HG02763 (cell line): ENCODE data around the gene MDP1.
"Not testable (repeated sequence)": the region's sequence is repeated elsewhere in the genome, so short reads cannot be mapped to it uniquely, and the experiment has no call there.

Source experiments
- ATAC-seq: cut with Tn5 transposase; IDR thresholded peaks from one replicate; pipeline ENCODE4 v1.9.1; 2021; ENCODE audit warnings: mild to moderate bottlenecking, moderate library complexity; ENCODE audit not compliant: unreplicated experiment

Gene MDP1

DNA sequence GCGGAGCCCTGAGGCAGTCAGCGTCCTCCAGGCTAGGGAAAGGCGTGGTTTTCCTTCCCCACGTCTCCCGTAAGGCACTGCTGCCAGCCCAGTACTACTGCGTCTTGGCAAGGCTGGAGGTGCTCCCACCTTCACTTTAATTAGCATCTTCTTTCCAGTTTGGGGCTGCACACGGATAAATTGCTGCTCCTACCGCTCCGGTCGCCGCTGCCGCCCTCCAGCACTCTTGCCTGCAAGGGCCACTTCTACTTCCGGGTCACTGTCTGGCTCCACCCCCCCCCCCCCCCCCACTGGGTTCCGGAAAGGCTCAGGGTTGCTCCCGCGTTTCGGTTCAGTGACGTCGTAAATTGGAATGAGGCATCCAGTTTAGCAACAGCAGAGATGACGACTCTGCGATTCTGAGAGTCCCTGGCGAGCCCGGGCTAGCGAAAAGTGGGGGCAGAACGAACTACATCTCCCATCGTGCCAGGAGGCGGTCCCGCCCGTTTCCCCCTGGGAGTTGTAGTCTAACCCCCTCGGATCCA is 16.3 kb upstream of the MDP1 start, which contains the start of gene NEDD8:
TSS of gene NEDD8 (minus strand) at position 247 of the 524 bp plus-strand sequence. CDS start at position 147, 100 bp downstream.
- ATAC-seq, result peak; percentile 67

DNA sequence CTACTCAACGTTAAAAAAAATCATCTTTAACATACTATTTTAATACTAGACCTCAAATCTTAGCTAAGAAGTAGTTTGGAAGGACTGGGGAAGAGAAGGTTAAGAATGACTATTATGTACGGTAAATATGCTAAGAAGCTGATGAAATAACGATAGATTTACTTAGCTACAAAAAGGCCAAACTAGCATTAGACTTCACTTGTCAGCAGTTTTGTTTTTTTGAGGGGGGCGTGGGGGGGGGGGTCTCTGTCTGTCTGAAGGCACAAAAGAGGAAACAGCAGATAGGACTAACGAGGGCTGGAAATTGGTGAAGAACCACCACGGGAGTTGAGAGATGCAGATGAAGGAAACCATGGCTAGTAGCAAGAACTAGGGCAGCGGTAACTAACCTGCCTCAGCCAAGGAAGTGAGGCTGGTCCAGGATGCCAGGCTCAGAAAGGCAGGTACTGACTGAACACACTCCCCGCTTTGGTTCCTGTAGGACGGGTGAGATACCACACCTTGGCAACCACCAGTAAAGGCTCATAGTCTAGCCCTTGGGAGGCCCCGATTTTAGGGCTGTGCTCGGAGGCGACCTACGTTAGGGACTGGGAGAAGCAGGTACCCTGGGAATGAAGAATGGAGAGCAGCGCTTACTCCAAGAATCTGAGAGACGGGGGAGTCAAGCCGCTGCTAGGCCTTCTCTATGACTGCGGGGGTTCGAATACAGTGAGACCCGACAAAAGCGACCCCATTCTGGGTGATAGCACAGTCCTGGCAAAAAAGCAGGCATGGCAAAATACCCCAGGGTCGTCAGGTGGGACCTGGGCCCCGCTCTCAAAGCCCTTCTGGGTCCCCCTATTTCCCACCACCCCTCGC is 15.6 kb upstream of the MDP1 start:
- peak; percentile 16 for ATAC-seq

DNA sequence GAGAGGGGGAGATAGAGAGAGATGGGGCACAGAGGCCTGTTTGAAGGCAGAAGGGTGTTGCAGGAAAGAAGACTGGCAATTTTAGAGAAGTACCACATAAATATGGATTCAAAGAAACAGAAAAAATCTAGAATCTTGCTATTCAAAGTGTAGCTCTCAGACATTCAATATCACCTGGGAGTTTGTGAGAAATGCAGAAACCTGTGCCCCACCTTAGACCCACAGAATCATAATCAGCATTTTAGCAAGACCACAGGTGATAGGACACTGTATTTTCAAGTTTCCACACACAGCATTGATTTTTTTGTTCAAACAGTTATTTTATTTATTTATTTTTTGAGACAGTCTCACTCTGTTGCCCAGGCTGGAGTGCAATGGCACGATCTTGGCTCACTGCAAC is 13.0 kb upstream of the MDP1 start:
- ATAC-seq, result no peak

DNA sequence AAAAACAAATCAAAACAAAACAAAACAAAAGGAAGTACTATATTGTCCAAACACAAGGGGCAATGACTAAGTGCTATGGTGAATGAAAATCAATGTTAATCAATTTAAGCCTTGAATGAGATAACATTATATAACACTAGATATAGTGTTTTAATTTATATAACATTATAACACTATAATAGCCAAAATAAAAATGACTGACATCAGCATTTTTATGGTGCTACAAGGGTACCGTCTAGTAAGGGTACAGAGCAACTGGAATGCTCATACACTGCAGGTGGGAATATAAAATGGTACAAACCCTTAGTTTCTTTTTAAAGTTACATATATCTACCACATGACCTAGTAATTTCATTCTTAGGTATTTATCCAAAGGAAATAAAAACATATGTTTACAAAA is 10.6 kb upstream of the MDP1 start:
- no peak for ATAC-seq

DNA sequence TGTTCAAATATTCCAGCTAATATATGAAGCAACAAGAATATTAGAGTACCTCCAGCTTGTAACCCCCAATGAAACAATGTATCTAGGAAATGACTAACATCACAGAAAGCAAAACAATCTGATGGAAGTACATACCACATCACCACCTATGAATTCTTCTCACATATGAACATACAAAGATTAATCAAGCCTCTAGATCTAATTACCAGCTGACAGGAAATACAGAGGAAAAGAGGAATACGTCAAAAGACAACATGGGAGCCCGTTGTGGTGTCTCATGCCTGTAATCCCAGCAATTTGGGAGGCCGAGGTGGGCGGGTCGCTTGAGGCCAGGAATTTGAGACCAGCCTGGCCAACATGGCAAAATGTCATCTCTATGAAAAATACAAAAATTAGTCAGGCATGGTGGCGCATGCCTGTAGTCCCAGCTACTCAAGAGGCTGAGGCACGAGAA is 8.8 kb upstream of the MDP1 start:
- ATAC-seq, result no peak

DNA sequence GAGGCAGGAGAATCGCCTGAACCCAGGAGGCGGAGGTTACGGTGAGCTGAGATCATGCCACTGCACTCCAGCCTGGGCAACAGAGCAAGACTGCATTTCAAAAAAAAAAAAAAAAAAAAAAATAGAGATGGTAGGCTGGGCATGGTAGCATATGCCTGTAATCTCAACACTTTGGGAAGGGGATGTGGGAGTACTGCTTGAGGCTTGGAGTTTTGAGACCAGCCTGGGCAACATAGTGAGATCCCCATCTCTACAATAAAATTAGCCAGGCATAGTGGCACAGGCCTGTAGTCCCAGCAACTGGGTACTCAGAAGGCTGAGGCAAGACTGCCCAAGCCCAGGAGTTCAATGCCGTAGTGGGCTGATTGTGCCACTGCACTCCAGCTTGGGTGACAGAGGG is 7.1 kb upstream of the MDP1 start:
- not testable (repeated sequence) for ATAC-seq

DNA sequence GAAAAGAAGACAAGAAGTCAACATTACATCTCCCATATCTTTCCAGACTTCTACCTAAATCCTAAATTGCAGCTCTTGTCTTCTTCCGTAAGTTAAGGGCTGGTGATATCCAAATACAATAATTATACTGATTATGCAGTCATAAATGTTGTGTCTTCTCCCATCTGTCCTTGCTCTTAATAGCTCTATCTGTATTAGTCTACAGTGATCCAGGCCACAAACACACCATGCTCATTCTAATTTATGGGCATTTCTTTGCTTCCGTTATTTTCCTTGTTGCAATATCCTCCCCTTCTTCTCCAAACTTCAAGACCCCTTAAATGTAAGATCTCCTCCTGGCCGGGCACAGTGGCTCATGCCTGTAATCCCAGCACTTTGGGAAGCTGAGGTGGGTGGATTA is 3.7 kb upstream of the MDP1 start:
- no peak for ATAC-seq

DNA sequence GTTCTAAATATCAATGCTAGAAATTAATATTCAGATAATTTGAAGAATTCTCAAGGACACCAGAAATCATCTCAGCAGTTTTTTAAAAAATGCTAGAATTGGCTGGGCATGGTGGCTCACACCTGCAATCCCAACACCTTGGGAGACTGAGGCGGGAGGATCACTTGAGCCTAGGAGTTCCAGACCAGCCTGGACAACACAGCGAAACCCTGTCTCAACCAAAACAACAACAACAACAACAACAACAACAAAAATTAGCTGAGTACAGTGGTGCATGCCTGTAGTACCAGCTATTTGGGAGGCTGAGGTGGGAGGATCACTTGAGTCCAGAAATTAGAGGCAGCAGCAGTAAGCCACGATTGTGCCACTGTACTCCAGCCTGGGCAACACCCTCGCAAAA is 3.2 kb upstream of the MDP1 start:
- ATAC-seq, result no peak

DNA sequence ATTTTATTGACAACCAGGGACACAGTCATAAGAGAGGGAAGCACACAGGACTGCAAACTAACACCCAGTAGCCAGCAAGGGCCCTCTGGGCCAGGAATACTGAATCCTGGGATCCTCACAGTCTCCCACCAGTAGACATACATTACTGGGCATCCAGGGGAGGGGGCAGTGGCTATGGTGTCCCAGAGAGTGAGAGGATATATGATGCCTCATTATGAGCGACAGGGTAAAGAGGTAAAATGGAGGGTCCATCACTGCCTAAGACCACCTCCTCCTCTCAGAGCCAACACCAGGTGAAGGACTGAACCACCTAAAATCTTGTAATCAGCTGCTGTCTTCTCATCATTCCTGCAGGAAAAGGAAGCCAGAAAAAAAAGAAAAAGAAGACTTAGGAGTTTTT is 1.0 kb upstream of the MDP1 start:
- not testable (repeated sequence) for ATAC-seq

DNA sequence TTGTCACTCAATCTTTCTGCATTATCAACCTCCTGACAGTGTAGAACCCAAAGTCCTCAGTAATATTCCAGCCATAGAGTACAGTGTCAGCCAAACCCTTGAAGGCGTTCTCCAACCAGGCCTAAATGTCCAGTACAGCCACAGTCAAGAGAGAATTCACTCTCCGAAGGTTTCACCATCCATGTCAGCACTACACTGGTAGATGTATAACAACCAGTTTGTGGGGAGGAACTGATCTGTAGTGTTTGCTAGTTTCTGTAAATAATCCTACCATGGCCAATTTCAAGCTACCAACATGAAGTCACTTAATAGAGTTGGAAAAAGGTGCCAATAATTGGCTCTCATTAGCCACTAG is 456 bp upstream of the MDP1 start:
- no peak for ATAC-seq

DNA sequence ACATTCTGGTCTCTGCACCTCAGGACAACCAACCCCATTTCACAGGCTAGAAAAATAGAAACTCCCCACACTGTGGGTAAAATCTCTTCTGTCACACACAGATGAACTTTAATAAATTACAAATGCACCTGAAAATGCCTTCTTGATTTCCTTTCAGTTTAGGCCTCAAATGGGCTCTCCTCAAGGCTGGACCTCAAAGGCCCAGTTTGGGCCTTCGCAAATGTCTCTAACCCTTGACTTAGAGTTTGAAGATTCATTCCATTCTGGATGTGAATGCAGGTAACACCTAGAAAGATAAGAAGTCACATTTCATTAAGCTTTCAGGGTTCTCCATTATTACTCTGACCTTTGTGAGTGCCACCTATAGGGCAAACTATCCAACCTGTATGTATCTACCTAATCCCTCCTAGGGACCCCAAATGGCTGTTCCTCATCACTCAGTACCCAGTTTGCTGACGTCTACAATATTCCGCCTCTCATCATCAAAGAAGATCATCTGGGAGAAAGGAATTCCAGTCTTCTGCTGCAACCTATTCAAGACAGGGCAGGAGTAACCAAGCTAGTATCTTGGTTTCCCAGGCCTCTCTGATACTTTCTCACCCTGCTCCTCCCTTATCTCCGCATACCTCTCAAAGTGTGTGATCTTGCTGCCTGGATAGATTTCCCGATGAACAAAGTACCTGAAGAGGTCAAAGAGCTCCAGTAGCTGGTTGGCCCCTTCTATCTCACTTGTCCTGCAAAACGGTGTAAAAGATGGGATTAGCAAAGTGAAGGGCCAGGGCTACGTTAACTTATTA is 1.8 kb downstream of the MDP1 start:
- ATAC-seq, result no peak

DNA sequence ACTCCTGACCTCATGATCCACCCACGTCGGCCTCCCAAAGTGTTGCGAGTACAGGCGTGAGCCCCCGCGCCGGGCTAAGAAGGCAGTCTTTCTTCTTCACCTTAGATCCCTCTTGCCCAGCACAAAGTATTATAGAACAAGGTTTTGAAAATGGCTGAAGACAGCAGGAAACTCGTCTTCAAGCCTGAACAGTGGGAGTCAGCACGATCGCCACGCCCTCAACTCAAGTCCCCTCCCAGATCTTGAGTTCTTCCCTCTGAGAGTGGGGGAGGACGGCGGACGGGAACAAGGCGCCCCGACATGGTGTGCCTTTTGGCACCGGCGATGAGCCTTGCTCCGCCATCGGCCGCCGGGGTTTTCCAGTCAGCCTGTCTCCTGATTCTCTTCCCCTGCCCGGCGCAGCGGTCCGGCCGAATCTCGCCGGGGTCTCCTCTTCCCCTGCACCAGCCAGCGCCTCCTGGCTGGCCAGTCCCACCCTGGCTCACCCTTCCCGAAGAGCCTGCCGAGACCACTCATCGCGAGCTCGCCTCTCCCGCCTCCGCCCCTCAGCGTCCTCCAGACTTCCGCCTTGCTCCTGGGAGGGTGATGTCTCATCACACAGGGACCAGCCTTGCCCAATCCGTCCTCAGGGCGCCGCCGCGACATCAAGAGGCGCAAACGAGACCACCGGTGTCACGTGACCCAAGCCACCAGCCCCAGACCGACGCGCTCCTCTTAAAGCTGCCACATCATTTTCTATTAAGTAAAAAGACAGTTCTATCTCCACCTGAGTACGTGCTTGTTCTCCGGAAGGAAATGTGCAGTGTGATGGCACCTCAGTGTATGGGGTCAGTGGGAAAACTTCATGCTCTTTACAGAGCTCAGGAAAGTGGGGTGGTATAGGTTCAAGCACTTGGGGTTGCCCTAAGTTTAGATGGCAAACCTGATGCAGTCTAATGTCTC is 2.7 kb downstream of the MDP1 start, which contains the start of gene CHMP4A:
TSS of gene CHMP4A (minus strand) at position 565 of the 942 bp plus-strand sequence. CDS start at position 516, 49 bp downstream.
- ATAC-seq, result peak; percentile 79

DNA sequence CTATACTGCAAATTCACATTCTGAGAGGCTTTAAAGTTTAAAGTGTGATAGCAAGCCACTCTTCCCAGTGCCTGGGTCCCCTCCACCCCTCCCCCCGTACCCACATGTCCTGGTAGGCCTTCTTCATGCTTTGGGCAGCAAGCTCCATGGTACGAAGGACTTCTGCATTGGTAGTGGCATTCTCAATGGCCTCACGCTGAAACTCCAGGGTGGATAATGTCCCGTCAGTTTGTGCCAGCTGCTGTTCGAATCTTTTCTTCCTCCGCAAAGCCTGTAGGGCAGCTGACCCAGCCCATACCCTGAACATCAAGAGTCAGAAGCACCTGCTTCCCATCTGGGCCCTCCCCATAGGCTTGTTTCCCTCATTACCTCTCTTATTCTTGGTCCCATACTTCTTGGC is 4.6 kb downstream of the MDP1 start:
- no peak for ATAC-seq

DNA sequence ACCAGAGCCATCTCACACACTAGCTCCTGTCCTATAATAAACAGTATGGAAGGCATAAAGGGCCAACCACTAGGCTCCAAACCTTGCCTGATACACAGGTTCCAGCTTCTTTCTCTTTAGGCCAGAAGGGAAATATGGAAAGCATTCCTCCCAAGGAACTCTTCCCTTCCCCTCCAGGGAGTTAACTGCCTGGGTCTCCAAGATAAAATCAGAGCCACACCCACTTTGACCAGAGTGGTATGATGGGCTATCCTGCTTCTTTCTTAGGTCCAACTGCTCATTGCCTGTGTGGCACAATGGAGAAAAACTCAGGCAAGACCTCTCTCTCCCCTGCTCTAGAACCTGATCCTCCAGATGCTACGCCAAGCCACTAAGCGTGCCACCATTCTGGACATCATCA is 8.2 kb downstream of the MDP1 start:
- ATAC-seq, result no peak

DNA sequence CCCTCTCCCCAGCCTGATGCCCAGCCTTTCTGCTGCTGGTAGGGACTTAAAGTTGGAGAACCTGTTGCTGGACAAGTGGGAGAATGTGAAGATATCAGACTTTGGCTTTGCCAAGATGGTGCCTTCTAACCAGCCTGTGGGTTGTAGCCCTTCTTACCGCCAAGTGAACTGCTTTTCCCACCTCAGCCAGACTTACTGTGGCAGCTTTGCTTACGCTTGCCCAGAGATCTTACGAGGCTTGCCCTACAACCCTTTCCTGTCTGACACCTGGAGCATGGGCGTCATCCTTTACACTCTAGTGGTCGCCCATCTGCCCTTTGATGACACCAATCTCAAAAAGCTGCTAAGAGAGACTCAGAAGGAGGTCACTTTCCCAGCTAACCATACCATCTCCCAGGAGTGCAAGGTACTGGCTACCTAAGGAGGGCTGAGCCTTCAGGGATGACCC is 8.7 kb downstream of the MDP1 start:
- no peak for ATAC-seq

DNA sequence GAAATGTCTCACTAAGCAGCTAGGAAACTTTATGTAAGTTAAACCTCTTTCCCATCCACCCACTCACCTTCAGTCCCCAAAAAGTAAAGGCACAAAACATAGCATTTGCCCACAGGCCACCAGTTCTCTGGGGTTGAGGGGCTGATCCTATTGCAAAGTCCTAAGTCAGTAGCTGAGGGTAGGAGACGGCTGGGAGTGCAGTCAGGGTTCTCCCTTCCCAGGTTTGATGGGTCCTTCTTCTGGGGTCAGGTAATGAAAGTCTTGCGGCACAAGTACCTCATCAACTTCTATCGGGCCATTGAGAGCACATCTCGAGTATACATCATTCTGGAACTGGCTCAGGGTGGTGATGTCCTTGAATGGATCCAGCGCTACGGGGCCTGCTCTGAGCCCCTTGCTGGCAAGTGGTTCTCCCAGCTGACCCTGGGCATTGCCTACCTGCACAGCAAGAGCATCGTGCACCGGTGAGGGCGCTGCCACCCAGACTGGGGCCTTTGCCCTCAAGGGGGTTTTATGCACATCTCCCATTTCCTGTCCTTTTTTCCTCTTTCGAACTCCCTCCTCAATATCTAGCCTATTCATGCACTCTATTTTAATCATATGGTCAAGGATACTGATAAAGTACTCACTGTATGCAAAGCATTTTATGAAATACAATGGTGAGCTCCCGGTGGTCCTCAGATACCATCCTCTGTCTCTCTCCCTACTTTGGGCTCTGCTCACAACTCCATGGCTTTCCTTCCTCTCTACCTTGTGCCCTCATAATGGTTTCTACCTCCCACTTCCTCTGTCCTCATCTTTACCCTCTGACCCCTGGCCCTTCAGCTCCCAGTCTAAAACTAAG is 9.4 kb downstream of the MDP1 start:
- no peak for ATAC-seq

DNA sequence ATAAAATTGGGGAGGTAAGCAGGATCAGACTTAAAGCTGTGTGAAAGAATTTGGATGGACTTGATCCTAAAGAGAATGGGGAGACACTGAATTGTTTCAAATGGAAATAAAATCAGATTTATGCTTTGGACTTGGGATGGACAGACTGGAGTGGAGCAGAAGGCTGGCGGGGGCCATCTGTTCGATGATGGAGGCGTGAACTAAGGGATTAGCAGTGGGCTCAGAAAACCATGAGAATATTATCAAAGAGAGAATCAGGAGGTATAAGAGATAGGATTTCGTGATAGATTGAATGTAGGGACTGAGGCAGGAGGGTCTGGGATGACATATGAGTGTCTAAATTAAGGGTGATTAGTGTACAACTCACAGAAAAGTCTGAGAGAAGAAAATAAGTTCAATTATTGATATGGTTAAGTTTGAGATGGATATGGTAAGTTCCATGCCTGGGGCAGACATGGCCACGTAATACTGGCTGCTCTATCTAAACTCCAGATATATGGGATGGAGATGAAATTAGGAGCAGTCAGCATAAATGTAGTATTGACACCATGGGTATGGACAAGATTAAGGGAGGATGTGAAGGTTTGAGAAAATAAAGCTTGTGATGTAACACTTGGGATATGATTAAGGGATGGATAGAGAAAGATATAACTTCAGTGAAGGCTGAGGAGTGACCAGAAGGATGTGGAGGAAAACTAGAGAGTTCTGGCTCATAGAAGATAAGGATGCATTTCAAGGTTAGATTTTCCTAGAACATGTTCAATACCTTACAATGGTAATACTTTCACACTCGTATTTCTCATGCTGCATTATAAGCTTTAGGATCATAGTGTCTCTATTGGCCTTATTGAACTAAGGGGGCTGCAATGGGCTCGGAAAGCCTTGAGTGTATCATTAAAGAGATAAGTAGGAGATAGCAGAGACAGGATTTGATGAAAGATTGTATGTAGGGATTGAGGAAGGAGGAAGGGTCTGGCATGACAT is 11.4 kb downstream of the MDP1 start:
- no peak for ATAC-seq

DNA sequence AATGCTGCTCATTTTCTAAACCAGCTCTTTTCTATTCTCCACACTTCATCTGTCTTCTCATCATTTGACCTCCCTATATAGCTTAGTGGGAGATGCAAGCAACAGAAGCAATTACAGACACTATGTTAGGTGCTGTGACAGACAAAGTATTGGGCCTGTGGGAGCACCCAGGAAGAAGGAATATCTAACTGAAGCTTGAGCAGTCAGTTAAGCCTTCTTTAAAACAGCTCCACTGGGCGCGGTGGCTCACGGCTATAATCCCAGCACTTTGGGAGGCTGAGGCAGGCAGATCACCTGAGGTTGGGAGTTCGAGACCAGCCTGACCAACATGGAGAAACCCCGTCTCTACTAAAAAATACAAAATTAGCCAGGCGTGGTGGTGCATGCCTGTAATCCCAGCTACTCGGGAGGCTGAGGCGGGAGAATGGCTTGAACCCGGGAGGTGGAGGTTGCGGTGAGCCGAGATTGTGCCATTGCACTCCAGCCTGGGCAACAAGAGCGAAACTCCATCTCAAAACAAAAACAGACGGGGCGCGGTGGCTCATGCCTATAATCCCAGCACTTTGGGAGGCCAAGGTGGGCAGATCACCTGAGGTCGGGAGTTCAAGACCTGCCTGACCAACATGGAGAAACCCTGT is 12.5 kb downstream of the MDP1 start:
- ATAC-seq, result not testable (repeated sequence)
